HEK293 (cell line): ENCODE data around the gene TNS3.

Experiments used
- CTCF ChIA-PET: fragments of 350-600 bp; formaldehyde crosslinking; extraction: SDS; loops from one replicate; lab custom pipeline; 2021; ENCODE audit warnings: antibody characterized with exemption; lab: Yijun Ruan, JAX
- POLR2A ChIA-PET: fragments of 300-600 bp; formaldehyde crosslinking; extraction: SDS; loops from one replicate; lab custom pipeline; 2020; ENCODE audit warnings: antibody characterized with exemption, inconsistent platforms; lab: Yijun Ruan, JAX
- H3K27ac ChIP-seq: fragments of 200-500 bp; sonication (Bioruptor generic); 2 replicates; pipeline ENCODE4 v1.5.1; 2014; ENCODE audit warnings: low read depth, low read length, control low read depth, inconsistent platforms; ENCODE audit errors: extremely low read depth
- H3K36me3 ChIP-seq, 2 experiments: fragments of 200-500 bp in 1 of 2; sonication (Bioruptor generic) in 1 of 2; 1 replicate in 1 of 2; 2 replicates in 1 of 2; pipeline ENCODE4 v1.5.1; 2014 to 2017; ENCODE audit warnings: inconsistent platforms in 2 of 2, low read length in 2 of 2; ENCODE audit not compliant: control insufficient read depth in 2 of 2, insufficient read depth in 1 of 2
- H3K4me1 ChIP-seq: fragments of 200-500 bp; sonication (Bioruptor generic); 2 replicates; pipeline ENCODE4 v1.5.1; 2014; ENCODE audit warnings: mild to moderate bottlenecking, low read length, inconsistent platforms; ENCODE audit not compliant: control insufficient read depth, insufficient read depth
- H3K4me3 ChIP-seq: 2 replicates; pipeline ENCODE4 v1.5.1; 2011; ENCODE audit warnings: low read depth, mild to moderate bottlenecking, control low read depth, low read length, moderate library complexity
- H3K9me3 ChIP-seq: fragments of 200-500 bp; sonication (Bioruptor generic); 2 replicates; pipeline ENCODE4 v1.5.1; 2014; ENCODE audit warnings: low read depth, low read length, inconsistent platforms; ENCODE audit not compliant: control insufficient read depth, insufficient read depth
- CTCF ChIP-seq: fragments of 450-650 bp; formaldehyde crosslinking; IDR thresholded peaks from 2 replicates; pipeline ENCODE4 v1.5.1; 2016; ENCODE audit warnings: missing biosample characterization, missing genetic modification characterization
- FEZF1 ChIP-seq: fragments of 450-650 bp; formaldehyde crosslinking; IDR thresholded peaks from 2 replicates; pipeline ENCODE4 v1.5.1; 2016; ENCODE audit warnings: missing biosample characterization, missing genetic modification characterization
- GLI2 ChIP-seq: fragments of 450-650 bp; formaldehyde crosslinking; IDR thresholded peaks from 2 replicates; pipeline ENCODE4; 2017; ENCODE audit warnings: missing biosample characterization, missing genetic modification characterization, low read depth, borderline replicate concordance
- KLF8 ChIP-seq: fragments of 450-650 bp; formaldehyde crosslinking; IDR thresholded peaks from 2 replicates; pipeline ENCODE4 v1.5.1; 2016; ENCODE audit warnings: missing biosample characterization, missing genetic modification characterization
- KLF9 ChIP-seq: fragments of 450-650 bp; formaldehyde crosslinking; IDR thresholded peaks from 2 replicates; pipeline ENCODE4 v1.5.1; 2016; ENCODE audit warnings: missing biosample characterization, missing genetic modification characterization, low read depth
- SP3 ChIP-seq: fragments of 450-650 bp; formaldehyde crosslinking; IDR thresholded peaks from 2 replicates; pipeline ENCODE4 v1.5.1; 2016; ENCODE audit warnings: missing biosample characterization, missing genetic modification characterization
- ZBTB6 ChIP-seq: fragments of 450-650 bp; formaldehyde crosslinking; IDR thresholded peaks from 2 replicates; pipeline ENCODE4 v1.5.1; 2017; ENCODE audit warnings: missing biosample characterization, missing genetic modification characterization
- ZFP3 ChIP-seq: fragments of 450-650 bp; formaldehyde crosslinking; IDR thresholded peaks from 2 replicates; pipeline ENCODE4 v1.5.1; 2016; ENCODE audit warnings: low read depth, missing biosample characterization, missing genetic modification characterization
- ZFP41 ChIP-seq: fragments of 450-650 bp; formaldehyde crosslinking; IDR thresholded peaks from 2 replicates; pipeline ENCODE4 v1.5.1; 2016; ENCODE audit warnings: missing biosample characterization, missing genetic modification characterization, borderline replicate concordance
- ZNF157 ChIP-seq: fragments of 450-650 bp; formaldehyde crosslinking; IDR thresholded peaks from 2 replicates; pipeline ENCODE4 v1.5.1; 2016; ENCODE audit warnings: missing biosample characterization, missing genetic modification characterization
- ZNF26 ChIP-seq: fragments of 450-650 bp; formaldehyde crosslinking; IDR thresholded peaks from 2 replicates; pipeline ENCODE4 v1.5.1; 2016; ENCODE audit warnings: missing biosample characterization, missing genetic modification characterization
- ZNF302 ChIP-seq: fragments of 450-650 bp; formaldehyde crosslinking; IDR thresholded peaks from 2 replicates; pipeline ENCODE4 v1.5.1; 2016; ENCODE audit warnings: missing biosample characterization, missing genetic modification characterization, low read depth
- ZNF335 ChIP-seq: fragments of 450-650 bp; formaldehyde crosslinking; conservative IDR thresholded peaks from 2 replicates; pipeline ENCODE4 v1.5.1; 2016; ENCODE audit warnings: missing biosample characterization, missing genetic modification characterization
- ZNF416 ChIP-seq: fragments of 450-650 bp; formaldehyde crosslinking; IDR thresholded peaks from 2 replicates; pipeline ENCODE4 v1.5.1; 2016; ENCODE audit warnings: missing biosample characterization, missing genetic modification characterization
- ZNF558 ChIP-seq: fragments of 450-650 bp; formaldehyde crosslinking; IDR thresholded peaks from 2 replicates; pipeline ENCODE4 v1.5.1; 2016; ENCODE audit warnings: missing biosample characterization, missing genetic modification characterization
- ZNF585B ChIP-seq: fragments of 450-650 bp; formaldehyde crosslinking; IDR thresholded peaks from 2 replicates; pipeline ENCODE4 v1.5.1; 2016; ENCODE audit warnings: missing biosample characterization, missing genetic modification characterization
- ZNF623 ChIP-seq: fragments of 450-650 bp; formaldehyde crosslinking; IDR thresholded peaks from 2 replicates; pipeline ENCODE4 v1.5.1; 2016; ENCODE audit warnings: missing biosample characterization, missing genetic modification characterization
- ZNF654 ChIP-seq: fragments of 450-650 bp; formaldehyde crosslinking; IDR thresholded peaks from 2 replicates; pipeline ENCODE4 v1.5.1; 2016; ENCODE audit warnings: low read depth, missing biosample characterization, missing genetic modification characterization
- ZNF660 ChIP-seq: fragments of 450-650 bp; IDR thresholded peaks from 2 replicates; pipeline ENCODE4 v1.5.1; 2018; ENCODE audit warnings: missing biosample characterization, mild to moderate bottlenecking, missing genetic modification characterization
- ZNF747 ChIP-seq: fragments of 450-650 bp; formaldehyde crosslinking; IDR thresholded peaks from 2 replicates; pipeline ENCODE4 v1.5.1; 2016; ENCODE audit warnings: missing biosample characterization, missing genetic modification characterization

The TNS3 gene

GRCh38 chr7:47583739-47584535 lies 2.0 kb upstream of the TNS3 start:
- H3K36me3 ChIP-seq: no peaks in the 10 kb centered on the region
- H3K4me1 ChIP-seq: no peaks in the 10 kb centered on the region; the same call in 1 of the 2 replicates
- H3K4me3 ChIP-seq: no peak overlapping the region
- ChIA-PET POLR2A (no interaction called here), CTCF (interaction anchor here (0.6 kb wide), 1 partner anchor 150 kb away, joined by 5 read pairs; no protein-coding TSS in a partner anchor)
- H3K27ac ChIP-seq: no peak overlapping the region
- TF ChIP-seq ZNF416 (tag by site-specific recombination) (no peak), ZNF747 (tag by site-specific recombination) (no peak), FEZF1 (tag by site-specific recombination) (no peak), KLF9 (tag by site-specific recombination) (no peak), CTCF (tag by site-specific recombination) (no peak), ZBTB6 (tag by site-specific recombination) (no peak), ZNF654 (tag by site-specific recombination) (no peak), ZNF585B (no peak), GLI2 (tag by site-specific recombination) (no peak), SP3 (no peak), ZNF335 (no peak), ZNF558 (tag by site-specific recombination) (no peak), ZNF26 (tag by site-specific recombination) (no peak), ZFP41 (tag by site-specific recombination) (no peak), ZNF157 (tag by site-specific recombination) (no peak), ZNF302 (tag by site-specific recombination) (no peak), KLF8 (no peak), ZNF660 (tag by site-specific recombination) (no peak), ZNF623 (tag by site-specific recombination) (no peak), ZFP3 (tag by site-specific recombination) (no peak)
- H3K9me3 ChIP-seq: no peaks in the 10 kb centered on the region
